Spleen (tissue), 7 donors: ENCODE measurements around the gene POLA1.

Source experiments
- CTCF ChIP-seq, 11 experiments: fragments of 200-600 bp in 7 of 11; fragments of 450-650 bp in 4 of 11; sonication (generic) in 4 of 11; IDR thresholded peaks in 8 of 11; conservative IDR thresholded peaks in 3 of 11; 1 replicate in 7 of 11; 2 replicates in 4 of 11; pipeline versions ENCODE4 v1.4.0 to v1.8.0; 2016 to 2021; ENCODE audit warnings: antibody characterized with exemption in 11 of 11, inconsistent platforms in 4 of 11, mild to moderate bottlenecking in 1 of 11
- POLR2AphosphoS5 ChIP-seq, 3 donors: sonication (generic); formaldehyde crosslinking; IDR thresholded peaks; one replicate each; pipeline ENCODE4 v1.5.1; 2017; ENCODE audit warnings: antibody characterized with exemption in 3 of 3
- donor health status: DM: no; HTN: no; CAD: no; lungs with moderate emphysema.
- donor health status: DM: no; HTN: no; CAD: no.
- donor health status: DM: no; HTN: no; CAD: no.

- TF ChIP-seq CTCF (IDR thresholded peaks at IDR 0.05 in 8 of 11, conservative IDR thresholded peaks at IDR 0.05 in 3 of 11) (no peak), POLR2AphosphoS5 (IDR thresholded peaks at IDR 0.05) (no peak)
Observed at GRCh38 chrX:24796204-24796603, 102.5 kb downstream of the POLA1 start.
